Stimulated activated CD8-positive, alpha-beta memory T cell treated with anti-CD3 and anti-CD28 coated beads, Interleukin-12 subunit alpha, Interleukin-12 subunit beta, amount 100 ng/mL, for 4 hours (primary cell): ENCODE results near the gene HIP1.
"Not testable (repeated sequence)": the region's sequence is repeated elsewhere in the genome, so short reads cannot be mapped to it uniquely, and the experiment has no call there.

Experiments used
- DNase-seq: peaks from one replicate; pipeline ENCODE4 v3.0.0-alpha.2; 2020; ENCODE audit warnings: low read depth

Gene HIP1

GRCh38 chr7:75738975-75739795 lies 444 bp upstream of the HIP1 start:
- DNase-seq, result peak; percentile 99

- no peak for DNase-seq
Observed at GRCh38 chr7:75737856-75738603, 711 bp downstream of the HIP1 start.

GRCh38 chr7:75735581-75736350 lies 3.0 kb downstream of the HIP1 start:
- DNase-seq, result no peak

- no peak for DNase-seq
Observed at GRCh38 chr7:75734586-75735458, 3.9 kb downstream of the HIP1 start.

- no peak for DNase-seq
Observed at GRCh38 chr7:75732764-75733630, 5.7 kb downstream of the HIP1 start.

- DNase-seq, result no peak
Observed at GRCh38 chr7:75732016-75732521, 6.7 kb downstream of the HIP1 start.

GRCh38 chr7:75729851-75730274 lies 8.9 kb downstream of the HIP1 start:
- DNase-seq, result no peak

GRCh38 chr7:75727881-75728593 lies 10.7 kb downstream of the HIP1 start:
- no peak for DNase-seq

GRCh38 chr7:75727351-75727750 lies 11.4 kb downstream of the HIP1 start:
- not testable (repeated sequence) for DNase-seq

GRCh38 chr7:75725306-75725705 lies 13.4 kb downstream of the HIP1 start:
- no peak for DNase-seq

GRCh38 chr7:75723444-75723843 lies 15.3 kb downstream of the HIP1 start:
- no peak for DNase-seq

- no peak for DNase-seq
Observed at GRCh38 chr7:75722373-75722772, 16.4 kb downstream of the HIP1 start.

GRCh38 chr7:75721922-75722321 lies 16.8 kb downstream of the HIP1 start:
- not testable (repeated sequence) for DNase-seq

- DNase-seq, result no peak
Observed at GRCh38 chr7:75721426-75721825, 17.3 kb downstream of the HIP1 start.

GRCh38 chr7:75719626-75720025 lies 19.1 kb downstream of the HIP1 start:
- no peak for DNase-seq

- no peak for DNase-seq
Observed at GRCh38 chr7:75718390-75719031, 20.2 kb downstream of the HIP1 start.

GRCh38 chr7:75717746-75718145 lies 21.0 kb downstream of the HIP1 start:
- not testable (repeated sequence) for DNase-seq

GRCh38 chr7:75716992-75717626 lies 21.6 kb downstream of the HIP1 start:
- DNase-seq, result no peak

- no peak for DNase-seq
Observed at GRCh38 chr7:75715864-75716263, 22.9 kb downstream of the HIP1 start.
